Activated naive CD8-positive, alpha-beta T cell treated with anti-CD3 and anti-CD28 coated beads for 36 hours (primary cell): ENCODE results near the gene CACHD1. TPM values are rescaled to one million over a fixed set of nuclear protein-coding genes. Genes with fewer than 3 reads are reported as not detected.

Experiments
- DNase-seq: peaks from one replicate; pipeline ENCODE4 v3.0.0; 2021
- H3K27ac Mint-ChIP-seq: one replicate; pipeline ENCODE4 v1.8.0; 2022; ENCODE audit warnings: mild to moderate bottlenecking, moderate library complexity, mixed read lengths
- H3K27me3 Mint-ChIP-seq: one replicate; pipeline ENCODE4 v1.8.0; 2022; ENCODE audit warnings: mild to moderate bottlenecking, mixed read lengths
- H3K36me3 Mint-ChIP-seq: one replicate; pipeline ENCODE4 v1.8.0; 2021; ENCODE audit warnings: mild to moderate bottlenecking, mixed read lengths
- H3K4me1 Mint-ChIP-seq: one replicate; pipeline ENCODE4 v1.8.0; 2021; ENCODE audit warnings: mixed read lengths
- H3K4me3 Mint-ChIP-seq: one replicate; pipeline ENCODE4 v1.8.0; 2022; ENCODE audit warnings: mild to moderate bottlenecking, moderate library complexity, mixed read lengths
- H3K9me3 Mint-ChIP-seq: one replicate; pipeline ENCODE4 v1.8.0; 2022; ENCODE audit warnings: mixed read lengths
- total RNA-seq, 2 experiments: library from RNA; stranded (reverse); gene quantifications; one replicate each; pipeline ENCODE4 v1.2.3, GENCODE V29; 2021

Gene CACHD1
- total RNA-seq, 2 experiments from 2014 or later = 3.3 to 3.4 TPM

DNA sequence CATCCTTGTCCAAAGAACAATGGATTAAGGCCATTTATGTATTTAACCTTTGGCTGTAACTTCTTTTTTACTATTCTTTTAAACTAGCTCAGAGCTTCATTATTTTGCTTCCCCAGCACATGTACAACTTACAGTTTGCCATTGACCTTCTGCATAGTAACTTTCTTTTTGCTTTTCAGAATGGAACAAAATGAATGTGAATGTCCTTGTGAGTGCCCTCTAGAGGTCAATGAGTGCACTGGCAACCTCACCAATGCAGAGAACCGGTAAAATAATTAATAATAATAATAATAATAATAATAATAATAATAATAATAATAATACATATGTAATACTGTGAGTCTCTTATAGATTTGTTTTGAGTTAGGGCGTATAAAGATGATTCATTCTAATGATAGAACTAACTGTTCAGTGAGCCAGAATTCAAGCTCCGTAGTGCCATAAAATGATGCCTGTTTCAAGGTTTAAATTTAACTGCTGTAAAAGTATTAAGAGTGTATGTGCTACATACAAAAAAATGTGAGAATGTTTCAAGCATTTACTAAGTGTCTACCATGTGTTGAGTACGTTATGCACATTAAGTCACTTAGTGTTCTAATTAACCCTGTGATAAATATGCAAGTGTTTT lies 205.9 kb downstream of the CACHD1 start:
- peaks cover 2% of the 10 kb centered on the region for H3K4me1 Mint-ChIP-seq
- H3K27ac Mint-ChIP-seq = no peak overlapping the region
- H3K4me3 Mint-ChIP-seq = no peak overlapping the region
- H3K9me3 Mint-ChIP-seq = no peaks in the 10 kb centered on the region
- no peaks in the 10 kb centered on the region for H3K36me3 Mint-ChIP-seq
- H3K27me3 Mint-ChIP-seq = no peaks in the 10 kb centered on the region
- no peak for DNase-seq

- Mint-ChIP-seq H3K4me3 (no peak overlapping the region), H3K27ac (no peak overlapping the region), H3K9me3 (no peaks in the 10 kb centered on the region)
Measured at GRCh38 chr1:64676386-64676785, 206.5 kb downstream of the CACHD1 start.

DNA sequence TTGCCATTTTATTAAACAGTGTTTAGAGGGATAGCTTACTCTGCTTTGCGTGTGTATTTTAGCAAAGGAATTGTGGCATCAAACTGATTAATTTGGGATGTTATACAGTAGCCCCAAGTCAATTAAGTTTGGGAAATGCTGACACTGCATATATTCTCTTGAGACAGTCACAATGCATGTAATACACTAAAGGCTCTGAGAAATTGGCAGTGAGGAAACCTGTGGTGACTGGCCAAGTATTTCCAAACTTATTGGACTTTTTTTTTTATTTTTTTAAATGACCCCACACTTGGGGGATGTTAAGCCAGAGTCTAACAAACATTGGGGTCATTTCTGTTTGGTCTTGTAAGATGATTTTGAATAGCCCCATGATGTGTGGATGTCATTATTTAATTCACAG lies 207.6 kb downstream of the CACHD1 start:
- H3K4me3 Mint-ChIP-seq = no peak overlapping the region
- no peaks in the 10 kb centered on the region for H3K36me3 Mint-ChIP-seq

More at GRCh38 chr1:64676386-64676785, 206.5 kb downstream of the CACHD1 start:
- H3K27me3 Mint-ChIP-seq = no peaks in the 10 kb centered on the region
- H3K4me1 Mint-ChIP-seq = peaks cover 2% of the 10 kb centered on the region
- no peaks in the 10 kb centered on the region for H3K36me3 Mint-ChIP-seq
- DNase-seq = no peak

GRCh38 chr1:64678366-64678765 lies 208.4 kb downstream of the CACHD1 start:
- no peak for DNase-seq
- no peak overlapping the region for H3K4me3 Mint-ChIP-seq
- H3K36me3 Mint-ChIP-seq = no peaks in the 10 kb centered on the region
- H3K27me3 Mint-ChIP-seq = no peaks in the 10 kb centered on the region
- peaks cover 2% of the 10 kb centered on the region for H3K4me1 Mint-ChIP-seq
- no peaks in the 10 kb centered on the region for H3K9me3 Mint-ChIP-seq
- no peak overlapping the region for H3K27ac Mint-ChIP-seq

More for the DNA sequence above, 207.6 kb downstream of the CACHD1 start:
- no peak for DNase-seq
- Mint-ChIP-seq H3K4me1 (peaks cover 2% of the 10 kb centered on the region), H3K9me3 (no peaks in the 10 kb centered on the region), H3K27ac (no peak overlapping the region), H3K27me3 (no peaks in the 10 kb centered on the region)

DNA sequence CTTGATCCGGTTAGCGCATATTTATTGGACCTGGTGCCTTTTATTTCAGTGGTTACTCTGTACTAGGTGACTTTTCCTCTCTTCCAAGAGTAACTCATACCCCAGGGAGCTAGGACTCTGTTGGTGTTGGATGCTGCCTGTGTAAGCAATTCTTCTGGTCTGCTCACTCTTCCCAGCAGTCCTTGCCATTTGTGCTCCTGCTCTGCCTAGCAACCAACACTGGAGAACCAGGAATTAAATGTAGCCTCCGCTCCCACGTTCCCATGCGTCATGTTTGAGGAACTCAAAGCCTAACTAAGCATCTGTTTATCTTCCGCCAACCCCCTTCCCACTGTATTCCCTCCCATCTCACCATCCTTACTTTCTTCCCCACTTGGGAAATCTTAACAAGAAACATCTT lies 209.2 kb downstream of the CACHD1 start:
- Mint-ChIP-seq H3K4me3 (no peak overlapping the region), H3K27me3 (no peaks in the 10 kb centered on the region), H3K36me3 (no peaks in the 10 kb centered on the region), H3K9me3 (no peaks in the 10 kb centered on the region), H3K4me1 (peaks cover 2% of the 10 kb centered on the region), H3K27ac (no peak overlapping the region)
- DNase-seq = no peak

DNA sequence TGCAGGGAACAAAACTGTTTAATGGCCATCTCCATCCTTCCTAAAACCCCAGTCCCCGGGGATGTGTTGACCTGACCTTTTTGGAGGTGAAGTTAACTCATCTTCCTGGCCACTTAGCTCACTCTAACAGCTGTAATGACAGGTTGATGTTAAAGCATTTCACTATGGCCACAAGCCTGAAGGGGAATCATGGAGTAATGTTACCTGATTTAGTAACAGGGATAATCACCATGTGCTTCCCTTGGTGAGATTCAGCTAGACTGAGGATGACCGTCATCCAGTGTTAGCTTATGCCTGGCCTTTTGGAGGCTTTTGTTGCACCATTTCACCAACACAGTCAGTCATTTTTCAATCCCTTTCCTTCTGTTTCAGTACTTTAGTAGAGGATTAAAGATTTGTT lies 210.7 kb downstream of the CACHD1 start:
- peaks cover 1% of the 10 kb centered on the region for H3K4me1 Mint-ChIP-seq
- H3K36me3 Mint-ChIP-seq = no peaks in the 10 kb centered on the region
- no peak overlapping the region for H3K27ac Mint-ChIP-seq
- DNase-seq = no peak
- H3K27me3 Mint-ChIP-seq = no peaks in the 10 kb centered on the region
- no peak overlapping the region for H3K4me3 Mint-ChIP-seq
- H3K9me3 Mint-ChIP-seq = no peaks in the 10 kb centered on the region

GRCh38 chr1:64681043-64681442 lies 211.1 kb downstream of the CACHD1 start:
- Mint-ChIP-seq H3K4me3 (no peak overlapping the region), H3K9me3 (no peaks in the 10 kb centered on the region), H3K27ac (no peak overlapping the region), H3K27me3 (no peaks in the 10 kb centered on the region), H3K36me3 (no peaks in the 10 kb centered on the region), H3K4me1 (no peaks in the 10 kb centered on the region)
- no peak for DNase-seq

DNA sequence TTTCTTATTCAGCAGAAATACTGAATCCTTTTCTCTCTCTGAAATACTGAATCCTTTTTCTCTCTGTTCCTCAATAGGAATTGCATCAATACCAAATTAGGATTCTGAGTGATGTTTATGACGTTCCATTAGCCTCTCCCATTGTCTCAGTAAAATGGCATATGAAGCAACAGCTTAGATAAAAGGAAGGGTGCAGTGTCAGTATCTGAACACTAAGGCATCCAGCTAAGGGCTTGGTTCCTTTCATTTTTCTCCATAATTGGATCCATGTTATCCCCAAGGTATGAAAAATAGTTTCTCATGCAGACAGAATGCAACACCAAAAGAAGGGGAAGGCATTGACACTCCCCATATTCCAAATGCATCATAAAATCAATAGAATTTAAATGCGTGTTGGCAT lies 213.5 kb downstream of the CACHD1 start:
- DNase-seq = no peak
- H3K4me1 Mint-ChIP-seq = no peaks in the 10 kb centered on the region
- no peaks in the 10 kb centered on the region for H3K9me3 Mint-ChIP-seq
- H3K27ac Mint-ChIP-seq = no peak overlapping the region
- H3K4me3 Mint-ChIP-seq = no peak overlapping the region
- no peaks in the 10 kb centered on the region for H3K27me3 Mint-ChIP-seq
- H3K36me3 Mint-ChIP-seq = no peaks in the 10 kb centered on the region

DNA sequence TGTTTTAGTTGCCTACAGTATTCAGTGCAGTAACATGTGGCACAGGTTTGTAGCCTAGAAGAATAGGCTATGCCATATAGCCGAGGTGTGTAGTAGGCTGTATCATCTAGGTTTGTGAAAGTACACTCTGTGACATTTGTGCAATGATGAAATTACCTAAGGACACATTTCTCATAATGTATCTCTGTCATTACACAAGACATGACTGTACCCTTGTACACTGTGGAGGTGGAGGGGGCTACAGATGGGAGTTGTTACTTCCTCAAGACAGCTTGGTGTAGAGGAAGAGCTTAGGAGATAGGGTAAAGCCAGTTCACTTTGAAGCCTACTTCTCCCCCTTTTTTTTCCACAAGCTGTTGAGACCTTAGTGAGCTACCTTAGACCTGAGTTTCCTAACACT lies 215.3 kb downstream of the CACHD1 start:
- no peaks in the 10 kb centered on the region for H3K36me3 Mint-ChIP-seq
- no peaks in the 10 kb centered on the region for H3K27me3 Mint-ChIP-seq
- H3K4me1 Mint-ChIP-seq = no peaks in the 10 kb centered on the region
- H3K4me3 Mint-ChIP-seq = no peak overlapping the region
- H3K27ac Mint-ChIP-seq = no peak overlapping the region
- DNase-seq = no peak
- no peaks in the 10 kb centered on the region for H3K9me3 Mint-ChIP-seq

GRCh38 chr1:64685765-64686341 lies 215.9 kb downstream of the CACHD1 start:
- Mint-ChIP-seq H3K9me3 (no peaks in the 10 kb centered on the region), H3K4me3 (no peak overlapping the region), H3K36me3 (no peaks in the 10 kb centered on the region), H3K27me3 (no peaks in the 10 kb centered on the region), H3K27ac (no peak overlapping the region), H3K4me1 (no peaks in the 10 kb centered on the region)
- no peak for DNase-seq

GRCh38 chr1:64686828-64687724 lies 217.1 kb downstream of the CACHD1 start:
- Mint-ChIP-seq H3K27ac (no peak overlapping the region), H3K9me3 (no peaks in the 10 kb centered on the region), H3K27me3 (no peaks in the 10 kb centered on the region), H3K36me3 (no peaks in the 10 kb centered on the region), H3K4me3 (no peak overlapping the region), H3K4me1 (no peaks in the 10 kb centered on the region)
- peak; percentile 10 for DNase-seq

DNA sequence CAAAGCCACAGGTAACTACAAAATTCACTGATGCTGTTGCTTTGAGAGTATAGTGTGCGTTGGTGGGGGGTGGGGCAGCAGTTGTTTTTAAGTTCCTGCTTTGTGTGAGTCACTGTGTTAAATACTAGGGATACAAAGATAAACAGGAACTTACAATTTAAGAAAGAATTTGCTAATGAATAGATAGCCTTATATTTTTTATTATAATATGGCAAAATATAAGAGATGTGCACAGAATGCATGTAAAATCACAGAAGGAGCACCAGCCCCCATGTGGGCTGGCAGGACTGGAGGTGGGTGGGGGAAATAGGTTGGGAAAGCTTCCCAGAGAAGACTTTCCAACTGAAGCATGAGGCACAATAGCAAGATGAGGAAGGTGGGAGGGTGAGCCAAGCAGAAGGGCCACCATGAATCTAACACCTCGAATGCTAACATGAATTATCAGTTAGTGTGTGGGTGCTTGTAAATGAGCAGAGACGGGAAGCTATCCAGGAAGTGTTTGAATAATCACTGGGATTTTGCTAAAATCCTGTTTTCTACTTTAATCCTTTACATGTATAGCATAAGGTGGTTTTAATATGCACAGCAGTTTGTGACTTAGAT lies 217.9 kb downstream of the CACHD1 start:
- Mint-ChIP-seq H3K4me3 (no peak overlapping the region), H3K9me3 (no peaks in the 10 kb centered on the region), H3K27me3 (no peaks in the 10 kb centered on the region), H3K36me3 (no peaks in the 10 kb centered on the region), H3K4me1 (no peaks in the 10 kb centered on the region), H3K27ac (no peak overlapping the region)
- no peak for DNase-seq

DNA sequence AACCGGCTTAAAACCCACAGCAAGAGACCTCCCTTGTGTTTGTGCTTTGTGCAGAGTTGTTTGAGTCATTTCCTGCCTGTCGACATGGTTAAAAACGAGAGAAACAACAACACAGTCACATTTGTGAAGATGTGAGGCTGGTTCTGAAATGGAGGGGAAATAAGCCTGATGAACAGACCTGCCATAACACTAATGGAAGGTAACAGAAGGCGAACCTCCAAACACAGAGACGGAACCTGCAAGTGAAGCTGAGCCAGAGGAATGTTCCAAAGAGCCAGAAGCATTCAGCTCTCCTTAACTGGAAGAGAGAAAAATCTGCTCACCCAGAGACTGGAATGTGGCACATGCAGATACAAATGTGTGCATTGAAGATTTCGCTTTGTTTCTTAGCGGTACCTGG lies 221.7 kb downstream of the CACHD1 start:
- DNase-seq = no peak
- Mint-ChIP-seq H3K27ac (no peak overlapping the region), H3K4me3 (no peak overlapping the region), H3K9me3 (no peaks in the 10 kb centered on the region), H3K36me3 (no peaks in the 10 kb centered on the region), H3K27me3 (no peaks in the 10 kb centered on the region), H3K4me1 (no peaks in the 10 kb centered on the region)

DNA sequence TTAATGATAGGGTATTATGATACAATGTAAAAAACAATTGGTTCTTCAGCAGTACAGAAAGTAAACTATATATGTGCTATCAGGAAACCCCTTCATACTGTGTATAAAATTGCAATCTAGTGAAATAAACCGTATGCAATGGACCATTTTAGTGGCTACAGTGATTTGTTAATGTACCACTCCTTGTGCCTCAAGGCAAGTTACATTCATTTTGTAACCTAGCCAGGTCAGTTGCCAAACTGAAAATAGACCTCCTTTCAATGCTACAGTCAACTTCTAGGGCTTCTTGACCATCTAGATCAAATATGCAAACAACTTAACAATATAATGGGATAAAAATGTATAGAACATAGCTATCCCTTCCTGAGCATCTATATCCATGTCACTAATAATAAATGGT lies 223.0 kb downstream of the CACHD1 start:
- H3K4me1 Mint-ChIP-seq = no peaks in the 10 kb centered on the region
- H3K27me3 Mint-ChIP-seq = no peaks in the 10 kb centered on the region
- no peaks in the 10 kb centered on the region for H3K36me3 Mint-ChIP-seq
- no peak for DNase-seq
- H3K27ac Mint-ChIP-seq = no peak overlapping the region
- no peaks in the 10 kb centered on the region for H3K9me3 Mint-ChIP-seq
- no peak overlapping the region for H3K4me3 Mint-ChIP-seq

GRCh38 chr1:64693406-64693805 lies 223.5 kb downstream of the CACHD1 start:
- H3K4me1 Mint-ChIP-seq = no peaks in the 10 kb centered on the region
- no peaks in the 10 kb centered on the region for H3K36me3 Mint-ChIP-seq

More at GRCh38 chr1:64693406-64693805, 223.5 kb downstream of the CACHD1 start:
- Mint-ChIP-seq H3K4me3 (no peak overlapping the region), H3K27me3 (no peaks in the 10 kb centered on the region), H3K9me3 (no peaks in the 10 kb centered on the region), H3K27ac (no peak overlapping the region)
- DNase-seq = no peak
